HL-60/S4 treated with retinoic acid at 250 ng/mL for 4 days and 3 days (cell line): ENCODE results near the gene CYP4F22.
"Not testable (repeated sequence)": the region's sequence is repeated elsewhere in the genome, so short reads cannot be mapped to it uniquely, and the experiment has no call there.

Experiments used
- in situ Hi-C: fragments of 300-500 bp; cut with MboI; formaldehyde crosslinking; loops from 2 replicates; pipeline ENCODE4 v1.7.0; 2022; ENCODE audit warnings: low sequenced_read_pairs

Gene CYP4F22

DNA sequence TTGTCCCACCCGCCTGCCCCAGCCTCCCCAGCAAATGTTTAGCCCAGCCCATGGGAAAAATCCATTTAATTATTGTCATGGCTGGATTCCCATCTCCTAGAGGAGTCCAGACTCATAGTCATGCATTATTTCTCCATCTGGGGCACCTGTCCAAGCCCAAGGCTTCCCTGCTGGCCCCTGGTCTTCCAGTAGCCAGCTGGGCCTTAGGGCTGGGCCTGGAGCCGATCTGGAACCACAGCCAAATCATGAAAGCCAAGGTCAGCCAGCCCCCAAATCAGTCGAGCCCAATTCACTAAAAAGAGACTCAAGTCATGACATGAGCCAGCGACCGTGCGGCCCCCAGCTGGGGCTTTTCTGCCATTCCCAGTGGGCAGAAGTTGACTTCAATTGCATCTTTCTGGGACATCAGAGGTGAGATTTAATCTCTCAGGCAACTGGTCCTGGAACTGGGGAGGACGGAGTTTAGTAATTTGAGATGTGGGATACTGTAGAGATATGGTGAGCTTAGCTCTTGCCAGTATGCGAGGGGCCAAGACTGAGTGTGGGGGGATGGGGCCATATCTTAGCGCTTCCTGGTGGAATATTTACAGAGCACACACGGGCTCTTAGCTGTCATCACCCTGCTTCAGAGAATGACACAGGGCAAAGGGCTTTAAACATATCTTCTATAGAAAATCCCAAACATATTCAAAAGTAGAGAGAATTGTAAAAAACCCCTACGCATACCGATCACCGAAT lies 19.7 kb upstream of the CYP4F22 start:
- in situ Hi-C loops: no loop called here

DNA sequence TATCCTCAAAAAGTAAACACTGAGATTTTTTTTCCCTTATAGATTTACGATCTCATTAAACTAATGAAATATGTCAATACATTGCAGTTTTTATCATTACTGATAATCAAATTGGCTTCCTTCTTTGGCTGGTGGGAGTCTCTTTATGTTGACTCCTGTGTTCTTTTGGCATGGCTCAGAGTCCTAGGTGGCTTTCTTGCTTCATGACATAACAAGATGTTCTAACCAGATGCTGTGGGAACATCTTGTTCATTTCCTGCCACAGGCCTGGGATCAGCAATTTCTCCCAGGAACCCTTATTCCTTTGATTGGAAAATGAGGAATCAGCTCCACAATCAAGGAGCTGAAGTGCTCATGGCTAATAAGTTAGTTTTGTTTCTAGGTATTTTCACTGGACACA lies 13.2 kb upstream of the CYP4F22 start:
- in situ Hi-C loops: no loop called here

DNA sequence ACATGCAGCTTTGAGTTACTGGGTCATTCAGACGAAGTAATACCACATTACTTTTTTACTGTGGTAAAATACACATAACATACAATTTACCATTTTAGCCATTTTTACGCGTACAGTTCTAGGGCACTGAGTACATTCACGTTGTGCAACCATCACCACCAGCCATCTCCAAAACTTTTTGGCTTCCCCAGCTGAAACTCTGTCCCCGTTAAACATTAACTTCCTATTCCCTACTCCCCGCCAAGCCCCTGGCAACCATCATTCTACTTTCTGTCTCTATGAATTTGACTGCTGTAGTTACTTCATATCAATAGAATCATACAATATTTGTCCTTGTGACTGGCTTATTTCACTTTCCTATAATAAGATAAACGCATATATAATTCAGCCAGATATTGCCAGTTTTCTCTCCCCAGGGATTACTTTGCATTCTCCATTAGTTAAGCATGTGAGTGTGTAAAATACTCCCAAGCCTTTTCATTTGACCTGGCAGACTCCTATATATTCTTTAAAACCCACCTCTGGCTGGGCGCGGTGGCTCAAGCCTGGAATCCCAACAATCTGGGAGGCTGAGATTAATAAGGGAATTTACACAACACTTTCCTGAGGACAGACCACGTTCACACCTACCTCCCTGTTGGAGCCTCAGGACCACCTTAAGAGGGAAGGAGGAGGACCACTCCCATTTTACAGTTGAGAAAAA lies 10.0 kb upstream of the CYP4F22 start:
- in situ Hi-C loops: no loop called here

DNA sequence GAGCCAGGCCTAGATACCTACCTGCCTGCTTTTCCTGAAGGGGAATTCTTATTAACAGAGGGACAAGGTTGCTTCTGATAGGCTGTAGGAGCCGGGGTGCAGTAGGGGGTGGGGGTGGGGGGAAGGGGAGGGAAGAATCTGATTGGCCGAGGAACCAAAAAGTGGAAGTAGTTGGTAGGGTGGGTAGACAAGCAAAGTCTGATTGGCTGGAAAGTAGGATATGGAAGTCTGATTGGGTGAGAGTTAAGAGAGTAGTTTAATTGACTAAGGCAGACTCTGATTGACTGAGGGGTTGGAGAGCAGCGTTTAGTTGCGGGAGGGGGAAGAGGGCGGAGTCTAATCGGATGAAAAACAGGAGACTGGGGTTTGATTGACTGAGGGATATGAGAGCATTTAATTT lies 9.4 kb upstream of the CYP4F22 start:
- in situ Hi-C loops: no loop called here

DNA sequence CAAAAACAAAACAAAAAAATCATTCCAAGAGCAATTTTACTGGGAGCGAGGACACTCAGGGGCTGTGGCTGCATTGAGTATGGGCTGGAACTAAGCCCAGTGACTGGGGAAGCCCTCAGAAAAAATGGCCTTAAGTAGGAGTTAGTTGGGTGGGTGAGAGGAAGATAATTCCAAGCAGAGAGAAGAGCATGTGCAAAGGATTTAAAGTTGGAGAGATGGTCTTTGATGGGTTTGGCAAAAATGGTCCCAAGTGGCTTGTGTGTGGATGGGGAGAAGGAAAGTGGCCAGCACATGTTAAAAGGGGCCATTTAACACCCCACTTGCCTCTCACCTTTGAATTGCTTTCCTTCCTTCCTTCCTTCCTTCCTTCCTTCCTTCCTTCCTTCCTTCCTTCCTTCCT lies 6.7 kb upstream of the CYP4F22 start:
- in situ Hi-C loops: no loop called here

DNA sequence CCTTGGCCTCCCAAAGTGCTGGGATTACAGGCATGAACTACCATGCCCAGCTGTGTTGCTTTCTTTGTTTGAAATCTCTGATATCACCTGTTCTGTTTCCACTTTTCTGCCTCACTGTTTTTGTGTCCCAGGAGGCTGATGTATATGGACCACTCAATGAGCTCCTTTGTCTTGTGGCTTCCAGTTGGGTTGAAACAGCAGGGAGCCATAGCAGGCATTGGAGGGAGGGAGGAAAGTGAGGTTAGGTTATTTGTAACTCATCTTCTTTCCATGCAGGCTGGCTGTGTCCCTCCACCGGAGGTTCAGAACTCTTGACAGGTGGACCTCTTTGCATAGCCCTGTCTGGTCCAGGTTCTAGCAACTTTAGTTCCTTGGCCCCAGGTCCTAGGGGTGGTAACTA lies 6.1 kb upstream of the CYP4F22 start:
- in situ Hi-C loops: no loop called here

DNA sequence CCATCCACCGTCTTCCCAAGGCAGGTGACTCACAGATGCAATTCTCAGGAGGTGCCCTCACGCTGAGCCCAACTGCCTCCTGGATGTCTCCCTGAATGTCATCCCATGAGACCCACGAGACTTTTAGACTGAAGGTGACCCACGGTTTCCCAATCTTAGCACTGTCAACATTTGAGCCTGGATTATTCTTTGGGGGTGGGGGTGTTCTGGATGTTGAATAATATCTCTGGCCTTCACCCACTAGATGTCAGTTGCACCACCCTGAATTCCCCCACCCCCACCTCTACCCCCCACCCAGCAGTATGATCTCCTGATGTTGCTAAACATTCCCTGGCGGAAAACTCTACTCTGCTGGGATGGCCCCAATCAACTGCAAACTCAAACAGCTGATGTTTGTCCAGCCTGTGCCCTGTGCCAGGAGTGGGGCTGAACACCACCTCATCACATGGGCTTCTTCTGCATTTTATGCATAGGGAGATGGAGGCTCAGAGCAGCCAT lies 2.2 kb upstream of the CYP4F22 start:
- in situ Hi-C loops: no loop called here

DNA sequence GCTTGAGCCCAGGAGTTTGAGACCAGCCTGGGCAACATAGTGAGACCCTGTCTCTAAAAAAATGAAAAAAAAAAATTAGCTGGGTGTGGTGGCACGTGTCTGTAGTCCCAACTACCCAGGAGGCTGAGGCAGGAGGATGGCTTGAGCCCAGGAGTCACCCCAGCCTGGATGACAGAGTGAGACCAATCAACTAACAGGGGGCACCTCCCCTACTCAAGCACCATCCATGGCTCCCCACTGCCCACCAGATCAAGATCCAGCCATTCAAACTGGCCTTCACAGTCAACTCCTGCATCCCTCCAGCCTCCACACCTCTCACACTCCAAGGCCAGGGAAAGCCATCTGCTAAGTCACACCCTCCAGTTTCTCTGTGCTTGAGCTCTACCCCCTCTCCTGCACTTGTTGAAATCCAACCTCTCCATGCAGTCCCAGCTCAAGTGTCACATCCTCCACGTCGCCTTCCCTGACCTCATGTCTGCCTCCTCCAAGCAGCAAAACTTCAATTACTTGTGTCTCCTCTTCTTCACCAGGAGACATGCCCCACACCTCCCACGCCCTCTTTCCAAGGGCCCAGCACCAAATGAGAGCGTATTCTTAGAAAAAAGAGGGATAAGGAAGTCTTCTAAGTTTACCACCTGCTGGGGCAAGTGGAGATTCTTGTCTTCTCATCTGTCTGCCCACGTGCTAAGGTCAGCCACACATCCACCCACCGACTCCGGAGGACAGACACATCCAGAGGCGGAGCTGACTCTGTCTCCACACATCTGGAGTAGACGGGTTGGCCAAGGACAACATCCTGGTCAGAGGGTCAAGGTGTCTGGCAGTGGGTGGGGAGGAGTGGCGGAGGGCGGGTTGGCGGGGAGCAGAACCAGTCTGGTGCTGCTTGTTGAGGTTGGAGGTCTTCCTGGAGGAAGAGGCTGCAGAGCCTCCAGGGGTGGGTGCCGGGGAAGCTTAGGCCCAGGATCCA lies 974 bp upstream of the CYP4F22 start:
- in situ Hi-C loops: no loop called here

DNA sequence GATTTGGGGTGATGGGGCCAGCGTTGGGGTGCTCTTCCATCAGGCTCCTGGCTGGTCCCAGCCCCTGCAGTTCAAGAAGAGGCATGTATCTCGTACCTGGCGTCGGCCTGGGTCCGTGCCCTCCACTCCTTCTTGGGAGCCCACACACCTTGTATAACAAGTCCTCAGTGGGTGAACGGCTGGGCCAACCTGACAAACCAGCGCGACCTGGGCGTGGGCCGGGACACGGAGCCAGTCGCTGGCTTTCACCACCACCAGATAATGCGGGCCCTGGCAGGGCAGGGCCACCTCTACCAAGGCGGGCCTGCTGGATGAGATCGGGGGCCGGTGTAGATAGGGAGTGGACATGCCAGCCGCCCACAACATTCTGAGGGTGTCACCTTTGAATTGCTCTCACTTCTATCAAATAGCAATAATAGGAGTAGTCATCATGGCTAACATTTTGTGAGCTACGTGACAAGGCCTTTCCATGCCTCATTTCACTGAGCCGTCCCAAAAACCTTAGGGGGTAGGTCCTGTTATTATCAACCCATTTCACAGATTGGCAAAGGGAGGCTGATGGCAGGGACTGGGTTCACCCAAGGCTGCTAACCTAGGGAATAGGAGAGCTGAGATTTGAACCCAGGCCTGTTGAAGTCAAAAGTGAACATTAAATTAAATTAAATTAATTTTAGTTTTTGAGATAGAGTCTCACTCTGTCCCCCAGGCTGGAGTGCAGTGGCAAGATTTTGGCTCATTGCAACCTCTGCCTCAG lies 3.5 kb downstream of the CYP4F22 start:
- in situ Hi-C loops: no loop called here

DNA sequence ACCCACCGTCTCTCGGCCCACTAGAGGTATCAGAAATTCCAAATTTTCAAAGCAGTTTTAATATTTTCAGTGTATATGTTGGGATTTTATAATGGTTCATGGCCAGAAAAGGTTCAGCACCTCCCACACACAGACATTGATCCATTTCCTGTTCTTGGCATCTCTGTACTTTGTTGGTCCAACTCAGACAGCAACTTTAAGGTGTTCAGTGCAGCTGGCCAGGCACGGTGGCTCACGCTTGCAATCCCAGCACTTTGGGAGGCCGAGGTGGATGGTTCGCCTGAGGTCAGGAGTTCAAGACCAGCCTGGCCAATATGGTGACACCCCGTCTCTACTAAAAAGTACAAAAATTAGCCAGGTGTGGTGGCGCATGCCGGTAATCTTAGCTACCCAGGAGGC lies 6.9 kb downstream of the CYP4F22 start:
- in situ Hi-C loops: not testable (repeated sequence)

DNA sequence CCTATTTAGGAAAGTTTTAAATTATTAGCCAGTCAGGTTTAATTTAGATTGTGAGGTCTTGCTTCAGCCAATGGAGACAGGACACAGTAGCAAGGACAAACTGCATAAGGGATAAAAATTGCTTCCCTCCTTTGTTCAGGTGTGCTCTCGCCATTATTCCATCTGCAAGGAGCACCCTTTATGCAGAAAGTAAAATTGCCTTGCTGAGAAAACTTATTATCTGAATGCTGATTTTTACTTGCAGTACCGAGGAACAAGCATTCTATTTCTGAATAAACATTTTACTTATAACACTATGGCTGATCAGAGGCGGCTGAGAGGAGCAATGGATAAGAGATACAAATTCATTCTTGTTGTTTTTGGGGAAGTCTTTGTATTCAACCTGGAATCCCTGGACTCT lies 8.0 kb downstream of the CYP4F22 start:
- in situ Hi-C loops: no loop called here

DNA sequence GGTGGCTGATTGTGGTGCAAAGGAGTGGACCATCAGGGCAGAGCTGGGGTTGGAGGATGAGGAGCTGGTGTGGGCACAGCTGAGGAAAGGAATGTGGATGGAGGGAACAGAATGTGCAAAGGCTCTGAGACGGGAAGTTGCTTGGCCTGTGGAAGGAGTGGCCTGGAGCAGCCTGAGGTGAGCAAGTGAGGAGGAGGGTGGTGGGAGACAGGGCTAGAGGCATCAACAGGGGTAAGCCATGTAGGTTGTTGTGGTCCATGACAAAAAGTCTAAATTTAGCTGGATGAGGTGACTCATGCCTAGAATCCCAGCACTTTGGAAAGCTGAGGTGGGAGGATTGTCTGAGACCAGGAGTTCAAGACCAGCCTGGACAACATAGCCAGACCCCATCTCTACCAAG lies 9.5 kb downstream of the CYP4F22 start:
- in situ Hi-C loops: no loop called here

DNA sequence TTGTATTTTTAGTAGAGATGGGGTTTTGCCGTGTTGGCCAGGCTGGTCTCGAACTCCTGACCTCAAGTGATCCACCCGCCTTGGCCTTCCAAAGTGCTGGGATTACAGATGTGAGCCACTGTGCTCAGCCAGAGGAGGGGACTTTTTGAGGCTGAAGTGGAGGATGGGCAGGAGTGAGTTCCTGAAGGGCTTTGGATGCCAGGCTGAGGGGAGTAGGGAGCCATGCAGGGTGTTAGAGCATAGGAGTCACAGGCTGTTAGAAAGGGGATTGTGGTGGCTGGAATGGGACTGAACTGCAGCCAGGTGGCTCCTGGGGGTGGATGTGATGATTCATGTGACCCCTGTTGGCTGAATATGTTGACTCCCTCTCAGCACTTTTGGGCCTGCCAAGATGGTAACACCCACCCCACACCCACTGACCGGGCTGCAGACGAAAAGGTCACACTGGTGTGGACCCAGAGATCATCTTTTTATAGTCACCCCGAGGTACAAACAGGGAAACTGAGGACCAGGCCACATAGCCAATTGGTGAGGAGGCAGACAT lies 11.2 kb downstream of the CYP4F22 start:
- in situ Hi-C loops: no loop called here

DNA sequence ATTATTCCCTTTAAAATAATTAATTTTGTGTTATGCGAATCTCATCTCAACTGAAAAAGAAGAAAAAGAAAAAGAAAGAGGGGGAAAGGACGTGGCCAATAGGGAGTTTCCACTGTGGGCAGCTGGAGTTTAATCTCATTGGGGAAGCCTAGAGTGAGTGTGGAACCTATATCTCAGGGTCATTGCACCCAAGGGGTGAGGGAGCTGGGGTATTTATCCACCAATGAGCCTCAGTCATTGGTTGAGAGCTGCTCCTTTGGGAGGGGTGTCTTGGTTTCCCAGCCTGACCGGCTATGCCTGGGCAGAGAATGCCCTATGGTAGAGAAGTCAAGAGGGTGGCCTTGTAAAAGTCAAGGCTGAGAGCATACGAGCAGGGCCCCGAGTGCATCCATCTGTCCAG lies 16.5 kb downstream of the CYP4F22 start:
- in situ Hi-C loops: no loop called here

DNA sequence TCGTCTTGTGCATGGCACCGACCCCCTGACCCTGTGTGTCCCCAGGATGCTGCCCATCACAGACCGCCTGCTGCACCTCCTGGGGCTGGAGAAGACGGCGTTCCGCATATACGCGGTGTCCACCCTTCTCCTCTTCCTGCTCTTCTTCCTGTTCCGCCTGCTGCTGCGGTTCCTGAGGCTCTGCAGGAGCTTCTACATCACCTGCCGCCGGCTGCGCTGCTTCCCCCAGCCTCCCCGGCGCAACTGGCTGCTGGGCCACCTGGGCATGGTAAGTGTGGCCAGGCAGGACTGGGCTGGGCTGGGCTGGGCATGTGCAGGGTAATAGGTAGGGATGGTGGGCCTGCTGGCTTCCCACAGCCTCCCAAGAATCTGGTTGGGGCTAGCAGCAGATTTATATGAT lies 17.0 kb downstream of the CYP4F22 start:
- in situ Hi-C loops: no loop called here

DNA sequence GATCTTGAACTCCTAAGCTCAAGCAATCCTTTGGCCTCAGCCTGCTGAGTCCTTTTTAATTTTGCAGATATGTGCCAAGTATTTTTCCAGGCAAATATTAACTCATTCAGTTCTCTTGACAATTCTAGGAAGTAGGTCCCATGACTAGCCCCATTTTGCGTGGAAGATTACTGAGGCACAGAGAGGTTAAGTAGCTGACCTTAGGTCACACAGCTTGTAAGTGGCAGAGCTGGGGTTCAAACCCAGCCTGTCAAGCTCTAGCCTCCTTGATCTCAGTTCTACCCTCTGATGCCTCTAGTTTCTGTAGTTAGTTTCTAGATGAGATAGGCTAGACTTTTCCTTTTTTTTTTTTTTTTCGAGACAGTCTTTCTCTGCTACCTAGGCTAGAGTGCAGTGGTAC lies 18.1 kb downstream of the CYP4F22 start:
- in situ Hi-C loops: no loop called here

DNA sequence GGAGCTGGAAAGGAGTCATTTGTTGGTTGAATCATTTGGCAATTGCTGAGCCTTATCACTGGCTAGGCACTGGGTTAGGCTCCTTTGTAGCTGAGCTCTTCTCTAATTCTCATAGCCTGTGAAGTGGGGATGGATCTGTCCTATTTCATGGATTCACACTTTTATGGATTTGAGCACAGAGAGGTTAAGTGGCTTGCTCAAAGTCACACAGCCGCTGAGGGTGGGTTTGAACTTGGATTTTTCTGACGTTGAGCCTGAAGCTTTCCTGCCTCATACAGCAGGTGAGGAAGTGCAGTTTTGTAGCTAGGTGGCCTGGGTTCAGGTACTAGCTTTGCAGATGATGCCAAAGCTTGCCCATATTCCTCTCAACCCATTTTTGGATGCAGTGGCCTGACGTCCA lies 19.4 kb downstream of the CYP4F22 start:
- in situ Hi-C loops: no loop called here

DNA sequence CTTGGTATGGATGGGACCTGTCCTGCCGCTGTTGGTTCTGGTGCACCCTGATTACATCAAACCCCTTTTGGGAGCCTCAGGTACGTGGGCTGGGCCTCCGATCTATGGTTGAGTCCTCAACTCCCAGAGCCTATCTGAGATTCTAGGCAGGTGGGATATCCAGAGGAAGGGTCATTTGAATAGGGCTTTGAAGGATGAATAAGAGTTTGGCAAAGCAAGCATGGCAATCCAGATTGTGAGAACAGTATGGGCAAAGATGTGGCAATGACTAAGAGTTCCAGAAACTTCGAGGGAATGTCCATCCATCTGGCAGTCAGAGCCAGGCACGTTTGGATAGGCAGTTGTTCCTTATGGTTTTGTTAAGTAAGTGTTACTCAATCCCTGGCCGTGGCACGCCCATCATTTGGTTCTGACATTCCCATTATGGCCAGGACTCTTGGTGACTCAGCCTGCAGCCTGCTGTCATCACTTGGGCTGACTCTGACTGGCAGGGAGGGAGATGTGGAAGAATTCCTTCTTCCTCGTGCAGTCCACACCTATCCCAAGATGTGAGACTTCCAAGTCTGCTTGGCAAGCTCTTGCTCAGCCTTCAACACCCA lies 21.5 kb downstream of the CYP4F22 start:
- in situ Hi-C loops: no loop called here

DNA sequence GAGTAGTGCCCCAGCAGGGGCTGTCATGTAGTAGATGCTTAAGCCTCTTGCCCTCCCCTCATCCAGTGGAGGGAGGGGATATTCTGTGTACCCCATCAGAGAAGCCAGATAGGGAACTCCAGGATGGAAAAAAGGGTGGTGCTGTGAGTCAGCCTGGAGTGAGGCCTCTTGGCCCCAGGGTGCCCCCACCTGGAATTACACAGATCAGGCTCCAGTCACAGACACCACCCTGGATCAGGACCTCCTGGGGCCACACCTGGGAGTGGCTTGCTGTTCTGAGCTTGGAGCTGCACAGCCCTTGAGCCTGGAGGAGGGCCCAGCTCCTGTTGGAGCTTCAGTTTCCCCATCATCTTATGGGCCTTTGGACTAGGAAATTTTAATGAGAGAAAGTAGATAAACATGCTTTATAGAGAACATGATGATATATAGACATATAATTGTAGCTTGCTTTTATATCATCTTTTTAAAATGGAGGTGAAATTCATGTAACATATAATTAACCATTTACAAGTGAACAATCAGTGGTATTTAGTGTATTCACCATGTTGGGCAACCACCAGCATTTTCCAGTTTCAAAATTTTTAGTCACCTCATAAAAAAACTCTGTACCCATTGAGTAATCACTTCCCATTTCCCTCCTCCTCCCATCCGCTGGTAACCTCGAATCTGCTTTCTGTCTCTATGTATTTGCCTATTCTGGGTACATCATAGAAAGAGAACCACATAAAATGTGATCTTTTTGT lies 24.6 kb downstream of the CYP4F22 start:
- in situ Hi-C loops: no loop called here

DNA sequence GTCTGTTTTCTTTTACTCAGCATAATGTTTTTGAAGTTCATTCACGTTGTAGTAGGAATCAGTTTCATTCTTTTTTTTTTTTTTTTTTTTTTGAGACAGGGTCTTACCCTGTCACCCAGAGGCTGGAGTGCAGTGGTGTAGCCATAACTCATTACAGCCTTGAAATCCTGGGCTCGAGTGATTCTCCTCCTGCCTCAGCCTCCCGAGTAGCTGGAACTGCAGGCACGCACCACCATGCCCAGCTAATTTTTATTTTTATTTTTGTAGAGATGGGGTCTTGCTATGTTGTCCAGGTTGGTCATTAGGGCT lies 25.2 kb downstream of the CYP4F22 start:
- in situ Hi-C loops: not testable (repeated sequence)
